GM21367 (cell line): ENCODE results near the gene UBE3D.
"Not testable (repeated sequence)": the region's sequence is repeated elsewhere in the genome, so short reads cannot be mapped to it uniquely, and the experiment has no call there.

Experiments used
- ATAC-seq: cut with Tn5 transposase; IDR thresholded peaks from one replicate; pipeline ENCODE4 v1.9.1; 2021; ENCODE audit not compliant: unreplicated experiment

The UBE3D gene

GRCh38 chr6:83055366-83055964 lies 10.2 kb downstream of the UBE3D start:
- ATAC-seq, result no peak

GRCh38 chr6:83053678-83054077 lies 12.0 kb downstream of the UBE3D start:
- ATAC-seq, result no peak

DNA sequence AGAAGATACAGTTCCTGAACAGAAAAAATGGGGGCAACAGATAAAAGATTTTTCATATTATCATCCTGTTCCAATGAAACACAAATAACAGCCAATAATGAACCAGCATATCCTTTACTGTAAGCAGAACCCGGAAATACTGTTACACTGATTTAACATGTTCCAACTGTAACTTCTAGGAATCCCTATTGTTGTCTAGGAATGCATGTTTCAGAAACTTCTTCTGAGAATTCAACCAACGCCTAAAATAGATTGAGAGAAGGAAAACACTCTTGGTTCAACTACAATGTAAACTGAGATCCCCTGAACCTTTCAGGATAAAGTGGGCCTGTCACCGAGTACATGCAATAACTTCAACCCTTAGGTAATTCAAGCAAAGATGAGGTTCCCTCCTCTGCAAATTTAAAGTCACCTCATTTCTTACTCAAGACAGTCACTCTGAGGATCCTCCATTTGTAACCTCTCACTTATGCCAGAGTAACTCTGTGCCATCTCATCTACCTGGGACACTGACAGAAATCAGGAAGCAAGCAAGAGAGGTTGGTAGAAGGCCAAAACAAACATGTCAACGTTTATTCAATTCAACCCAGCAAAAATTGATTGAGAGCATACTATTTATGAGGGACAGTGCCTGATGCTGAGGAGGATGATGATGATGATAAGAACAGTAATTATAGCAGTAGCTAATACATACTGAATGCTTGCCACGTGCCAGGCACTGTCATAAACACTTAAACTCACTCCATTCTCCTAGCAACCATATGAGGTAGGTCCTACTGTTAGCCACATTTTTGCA lies 14.1 kb downstream of the UBE3D start:
- no peak for ATAC-seq

GRCh38 chr6:83047065-83047754 lies 18.4 kb downstream of the UBE3D start:
- no peak for ATAC-seq

GRCh38 chr6:83044091-83044768 lies 21.4 kb downstream of the UBE3D start:
- ATAC-seq, result no peak

DNA sequence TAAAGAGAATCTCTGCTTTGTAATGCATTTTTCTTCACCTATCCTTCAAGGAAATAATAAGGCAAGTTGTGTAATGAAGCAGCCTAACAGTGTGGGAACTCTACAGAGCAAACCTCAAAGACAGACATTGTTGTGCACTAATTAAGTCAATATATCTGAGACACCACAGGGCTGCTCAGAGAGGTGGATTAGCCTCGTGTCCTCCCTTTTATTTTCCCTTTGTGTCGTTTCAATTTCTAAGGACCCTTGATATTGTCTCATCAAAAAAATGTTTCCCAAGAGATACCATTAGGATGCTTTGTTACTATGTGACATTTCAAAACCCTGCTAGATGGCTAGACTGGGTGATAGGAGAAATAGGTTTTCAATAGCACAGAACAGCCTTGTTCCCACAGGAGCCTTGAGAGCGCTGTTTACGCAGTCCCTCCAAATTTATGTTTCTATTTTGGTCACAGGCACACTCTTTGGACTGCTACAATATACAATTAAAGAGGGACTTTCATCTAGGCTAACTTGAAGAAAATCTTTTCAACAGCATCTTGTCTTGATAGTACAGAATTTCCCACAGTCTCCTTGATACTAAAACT lies 23.1 kb downstream of the UBE3D start:
- ATAC-seq, result no peak

- ATAC-seq, result no peak
These were observed 27.4 kb downstream of the UBE3D start for GRCh38 chr6:83038246-83038645.

- ATAC-seq, result no peak
These were observed 34.0 kb downstream of the UBE3D start for GRCh38 chr6:83031689-83032088.

DNA sequence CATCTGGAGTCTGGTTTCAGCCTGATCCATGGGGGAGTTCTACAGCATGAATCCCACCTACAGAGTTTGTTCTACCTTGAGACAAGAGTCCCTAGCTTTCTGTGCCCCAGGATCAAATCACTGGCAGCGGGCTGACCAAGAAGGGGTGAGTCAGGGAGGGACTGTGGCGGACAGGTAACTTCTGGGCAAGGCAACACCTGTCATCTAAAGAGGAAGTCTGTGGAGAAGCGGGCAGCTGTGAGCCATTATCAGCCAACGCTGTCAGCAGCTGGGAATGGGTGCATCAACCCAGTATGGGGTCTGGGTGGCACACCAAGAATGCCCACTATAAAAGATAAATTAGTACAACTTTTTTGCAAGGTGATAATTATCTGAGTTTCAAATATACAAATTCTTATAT lies 45.9 kb downstream of the UBE3D start:
- ATAC-seq, result no peak

GRCh38 chr6:83011131-83011530 lies 54.5 kb downstream of the UBE3D start:
- ATAC-seq, result not testable (repeated sequence)

- ATAC-seq, result no peak
These were observed 57.0 kb downstream of the UBE3D start for GRCh38 chr6:83008626-83009025.

DNA sequence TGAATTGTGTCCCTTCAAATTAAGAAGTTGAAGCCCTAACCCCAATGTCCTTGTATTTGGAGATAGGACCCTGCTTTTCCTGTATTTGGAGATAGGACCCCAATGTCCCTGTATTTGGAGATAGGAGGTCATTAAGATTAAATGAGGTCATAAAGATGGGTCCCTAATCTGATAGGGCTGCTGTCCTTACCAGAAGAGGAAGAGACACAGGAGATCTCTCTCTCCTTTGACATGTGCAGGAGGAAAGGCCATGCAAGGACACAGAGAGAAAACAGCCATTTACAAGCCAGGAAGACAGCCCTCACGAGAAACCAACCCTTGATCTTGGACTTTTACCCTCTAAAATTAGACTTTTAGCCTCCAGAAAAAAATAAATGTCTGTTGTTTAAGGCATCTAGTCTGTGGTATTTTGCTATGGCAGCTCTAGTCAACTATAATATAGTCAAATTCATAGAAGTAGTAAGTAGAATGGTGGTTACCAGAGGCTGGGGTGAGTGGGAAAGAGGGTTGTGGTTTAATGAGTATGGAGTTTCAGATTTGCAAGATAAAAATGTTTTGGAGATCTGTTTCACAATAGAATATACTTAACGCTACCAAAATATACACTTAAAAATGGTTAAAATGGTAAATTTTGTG lies 59.3 kb downstream of the UBE3D start:
- ATAC-seq, result no peak

DNA sequence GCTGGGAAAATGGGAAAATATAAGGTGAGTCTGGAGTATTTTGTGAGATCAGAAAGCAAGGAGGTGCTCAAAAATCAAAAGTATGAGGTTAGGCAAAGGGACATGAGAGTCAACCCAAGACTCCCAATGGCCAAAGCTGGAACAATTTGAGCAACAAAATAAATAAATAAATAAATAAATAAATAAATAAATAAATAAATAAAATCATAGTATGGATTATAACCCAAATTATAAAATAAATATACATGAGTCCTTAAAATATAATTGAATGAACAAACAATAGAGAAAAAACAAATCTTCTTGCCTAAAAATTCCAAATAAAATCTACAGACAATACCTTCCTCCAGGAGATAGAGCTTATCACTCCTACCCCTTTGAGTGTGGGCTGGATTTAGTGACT lies 69.5 kb downstream of the UBE3D start:
- no peak for ATAC-seq

DNA sequence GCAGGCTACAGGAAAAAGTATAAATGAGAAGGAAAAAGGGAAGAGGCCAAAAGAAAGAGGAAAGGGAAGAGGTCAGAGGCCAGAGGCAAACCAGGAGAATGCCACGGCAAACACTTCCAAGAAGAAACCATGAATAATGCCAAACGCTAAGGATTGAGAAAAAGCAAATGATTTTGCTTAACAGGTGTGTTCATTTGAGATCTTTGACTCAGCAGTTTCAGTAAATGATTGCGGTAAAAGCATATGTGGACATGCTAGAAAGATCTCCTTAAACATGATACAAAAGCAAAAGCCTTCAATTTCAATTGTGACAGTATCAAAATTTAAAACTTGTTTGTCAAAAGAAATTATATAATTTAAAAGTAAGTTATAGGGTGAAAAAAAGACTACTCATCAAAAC lies 70.6 kb downstream of the UBE3D start:
- ATAC-seq, result no peak

DNA sequence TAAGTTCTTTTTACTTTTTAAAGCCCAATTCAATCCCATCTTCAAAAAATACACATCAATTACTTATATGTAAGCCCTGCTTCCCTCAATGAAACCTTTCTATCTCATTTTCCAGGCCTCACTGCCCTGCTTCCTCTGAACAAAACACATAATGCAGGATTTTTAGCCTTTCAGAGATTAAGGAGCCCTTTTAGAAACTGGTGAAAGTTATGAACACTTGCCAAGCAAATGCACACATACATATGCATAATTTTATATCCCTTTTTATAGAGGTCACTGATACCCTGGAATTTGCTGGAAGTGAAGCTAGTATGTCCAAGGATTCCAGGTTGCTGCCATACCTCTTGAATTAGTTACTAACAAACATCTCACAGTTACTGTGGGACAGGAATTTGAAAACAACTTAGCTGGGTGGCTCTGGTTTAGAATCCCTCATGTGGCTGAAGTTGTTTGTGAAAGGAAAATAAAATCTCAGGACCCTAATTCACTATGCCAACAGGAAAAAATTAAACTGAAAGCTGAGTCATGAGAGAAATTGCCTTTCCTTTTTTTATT lies 75.8 kb downstream of the UBE3D start:
- ATAC-seq, result no peak

DNA sequence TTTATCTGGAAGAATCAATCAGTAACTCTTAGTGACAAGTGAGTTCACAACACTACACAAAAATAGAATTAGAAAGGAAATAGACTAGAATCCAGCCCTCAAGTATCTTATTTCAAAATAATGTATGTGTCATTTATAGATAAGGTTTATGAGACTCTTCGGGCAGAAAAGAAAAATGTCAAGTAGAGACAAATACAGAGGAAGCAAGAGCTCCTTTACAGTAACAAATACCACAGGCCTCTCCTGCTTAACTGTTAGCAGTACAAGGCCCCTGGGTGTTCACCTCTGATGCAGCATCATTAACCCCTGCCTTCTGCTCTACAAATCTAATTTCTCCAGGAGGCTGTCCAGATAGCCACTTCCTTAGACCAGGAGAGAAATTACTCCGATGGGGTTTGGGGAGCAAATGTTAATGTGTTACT lies 76.7 kb downstream of the UBE3D start:
- ATAC-seq, result no peak

- ATAC-seq, result no peak
These were observed 77.7 kb downstream of the UBE3D start for GRCh38 chr6:82987951-82988350.

DNA sequence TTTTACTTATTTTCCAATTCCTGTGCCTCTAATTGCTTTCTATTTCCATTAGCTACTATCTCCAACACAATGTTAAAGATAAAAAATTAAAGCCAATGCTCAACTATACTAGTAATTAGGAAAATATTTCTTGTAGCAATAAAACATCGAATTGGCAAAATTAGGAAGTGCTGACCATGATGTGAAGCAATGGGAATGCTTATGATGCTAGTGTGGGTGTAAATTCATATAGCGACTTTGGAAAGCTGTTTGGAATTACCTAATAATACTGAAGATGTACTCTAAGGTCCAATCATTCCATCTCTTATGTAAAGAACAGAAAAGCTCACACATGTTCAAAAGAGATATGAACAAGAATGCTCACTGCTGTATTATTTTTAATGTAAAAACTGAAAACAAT lies 78.2 kb downstream of the UBE3D start:
- no peak for ATAC-seq

DNA sequence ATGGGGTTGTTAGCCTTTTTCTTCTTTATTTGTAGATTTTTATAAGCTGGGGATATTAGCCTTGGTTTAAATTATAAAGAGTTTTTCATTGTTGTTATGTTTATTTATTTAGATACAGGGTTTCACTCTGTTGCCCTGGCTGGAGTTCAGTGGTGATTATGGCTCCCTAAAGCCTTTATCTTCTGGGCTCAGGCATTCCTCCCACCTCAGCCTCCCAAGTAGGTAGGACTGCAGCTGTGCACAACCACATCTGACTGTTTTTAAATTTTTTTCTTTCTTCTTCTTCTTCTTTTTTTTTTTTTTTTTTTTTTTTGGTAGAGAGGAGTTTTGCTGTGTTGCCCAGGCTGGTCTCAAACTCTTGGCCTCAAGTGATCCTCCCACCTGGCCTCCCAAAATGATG lies 80.9 kb downstream of the UBE3D start:
- ATAC-seq, result no peak

DNA sequence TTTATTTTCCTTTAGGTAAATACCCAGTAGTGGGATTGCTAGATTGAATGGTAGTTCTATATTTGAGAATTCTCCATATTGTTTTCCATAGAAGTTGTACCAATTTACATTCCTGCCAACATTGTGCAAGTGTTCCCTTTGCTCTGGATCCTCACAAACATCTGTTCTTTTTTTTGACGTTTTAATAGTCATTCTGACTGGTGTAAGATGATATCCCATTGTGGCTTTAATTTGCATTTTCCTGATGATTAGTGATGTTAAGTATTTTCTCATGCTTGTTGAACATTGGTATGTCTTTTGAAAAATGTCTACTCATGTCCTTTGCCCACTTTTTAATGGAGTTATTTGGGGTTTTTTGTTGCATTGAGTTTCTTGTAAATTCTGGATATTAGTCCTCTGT lies 85.6 kb downstream of the UBE3D start:
- ATAC-seq, result no peak
